ENCODE data around the gene SLC22A1.

SLC22A1 gene

GRCh38 chr6:160203522-160203921 lies 81.9 kb downstream of the SLC22A1 start:
- no peaks in the 10 kb centered on the region for H3K27me3 ChIP-seq (ENCODE audit: insufficient read depth, low read depth)
- no peak overlapping the region for H3K9ac ChIP-seq
- no peak overlapping the region for H2AFZ ChIP-seq (ENCODE audit: low read depth)
- TF ChIP-seq, protein P1, sequence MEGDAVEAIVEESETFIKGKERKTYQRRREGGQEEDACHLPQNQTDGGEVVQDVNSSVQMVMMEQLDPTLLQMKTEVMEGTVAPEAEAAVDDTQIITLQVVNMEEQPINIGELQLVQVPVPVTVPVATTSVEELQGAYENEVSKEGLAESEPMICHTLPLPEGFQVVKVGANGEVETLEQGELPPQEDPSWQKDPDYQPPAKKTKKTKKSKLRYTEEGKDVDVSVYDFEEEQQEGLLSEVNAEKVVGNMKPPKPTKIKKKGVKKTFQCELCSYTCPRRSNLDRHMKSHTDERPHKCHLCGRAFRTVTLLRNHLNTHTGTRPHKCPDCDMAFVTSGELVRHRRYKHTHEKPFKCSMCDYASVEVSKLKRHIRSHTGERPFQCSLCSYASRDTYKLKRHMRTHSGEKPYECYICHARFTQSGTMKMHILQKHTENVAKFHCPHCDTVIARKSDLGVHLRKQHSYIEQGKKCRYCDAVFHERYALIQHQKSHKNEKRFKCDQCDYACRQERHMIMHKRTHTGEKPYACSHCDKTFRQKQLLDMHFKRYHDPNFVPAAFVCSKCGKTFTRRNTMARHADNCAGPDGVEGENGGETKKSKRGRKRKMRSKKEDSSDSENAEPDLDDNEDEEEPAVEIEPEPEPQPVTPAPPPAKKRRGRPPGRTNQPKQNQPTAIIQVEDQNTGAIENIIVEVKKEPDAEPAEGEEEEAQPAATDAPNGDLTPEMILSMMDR (conservative IDR thresholded peaks at IDR 0.05; ENCODE audit: low read depth, low read length), result no peak
- no peaks in the 10 kb centered on the region for H3K36me3 ChIP-seq (ENCODE audit: insufficient read depth)
- no peak overlapping the region for H3K4me3 ChIP-seq (IDR thresholded peaks at IDR 0.05; ENCODE audit: insufficient read depth, low read depth, low read length)
- no peak overlapping the region for H3K4me2 ChIP-seq
- H3K79me2 ChIP-seq (ENCODE audit: insufficient read depth, low read depth), result no peaks in the 10 kb centered on the region
- H3K4me1 ChIP-seq (ENCODE audit: low read depth, poor library complexity, severe bottlenecking), result no peaks in the 10 kb centered on the region
- H4K20me1 ChIP-seq (ENCODE audit: insufficient read depth), result no peaks in the 10 kb centered on the region
- H3K27ac ChIP-seq, result no peak overlapping the region

DNA sequence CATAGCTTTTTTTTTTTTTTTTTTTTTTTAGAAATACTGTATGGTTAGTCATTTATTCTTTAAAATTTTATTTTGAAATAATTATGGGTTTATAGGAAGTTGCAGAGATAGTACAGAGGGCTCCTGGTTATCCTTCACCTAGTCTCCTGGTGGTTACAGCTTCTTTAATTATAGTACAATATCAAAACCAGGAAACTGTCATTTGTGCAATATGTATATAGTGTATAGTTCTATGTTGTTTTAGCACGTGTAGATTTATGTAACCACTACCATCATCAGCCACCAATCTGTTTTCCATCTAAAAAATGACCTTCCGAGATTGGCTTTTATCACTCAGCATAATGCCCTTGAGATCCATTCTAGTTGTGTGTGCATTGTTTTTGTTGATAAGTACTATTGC lies 82.3 kb downstream of the SLC22A1 start:
- Histone ChIP-seq H3K36me3 (ENCODE audit: insufficient read depth) (no peaks in the 10 kb centered on the region), H3K27me3 (ENCODE audit: insufficient read depth, low read depth) (no peaks in the 10 kb centered on the region), H2AFZ (ENCODE audit: low read depth) (no peak overlapping the region), H3K9ac (no peak overlapping the region), H3K4me2 (no peak overlapping the region), H3K79me2 (ENCODE audit: insufficient read depth, low read depth) (no peaks in the 10 kb centered on the region), H3K4me1 (ENCODE audit: low read depth, poor library complexity, severe bottlenecking) (no peaks in the 10 kb centered on the region), H4K20me1 (ENCODE audit: insufficient read depth) (no peaks in the 10 kb centered on the region), H3K27ac (no peak overlapping the region), H3K4me3 (IDR thresholded peaks at IDR 0.05; ENCODE audit: insufficient read depth, low read depth, low read length) (no peak overlapping the region)
- TF ChIP-seq, protein P1 (conservative IDR thresholded peaks at IDR 0.05; ENCODE audit: low read depth, low read length), result no peak

DNA sequence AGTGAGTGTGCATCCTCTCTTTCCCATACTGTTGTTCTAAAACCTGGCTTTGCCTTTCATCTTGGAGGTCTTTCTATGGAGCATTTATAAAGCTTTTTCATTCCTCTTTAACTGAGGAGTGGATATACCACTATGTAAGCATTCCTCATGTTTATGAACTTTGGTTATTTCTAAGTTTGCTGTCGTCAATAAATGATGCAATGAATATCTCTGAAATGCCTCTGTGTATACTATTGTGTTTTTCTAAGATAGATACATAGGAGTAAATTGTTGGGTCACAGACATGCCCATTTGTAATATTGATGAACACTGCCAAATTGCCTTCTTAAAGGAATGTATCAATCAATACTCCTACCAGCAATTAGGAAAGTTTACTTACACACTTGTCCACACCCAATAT lies 83.1 kb downstream of the SLC22A1 start:
- H3K4me1 ChIP-seq (ENCODE audit: low read depth, poor library complexity, severe bottlenecking), result no peaks in the 10 kb centered on the region
- no peak overlapping the region for H3K27ac ChIP-seq
- H3K27me3 ChIP-seq (ENCODE audit: insufficient read depth, low read depth), result no peaks in the 10 kb centered on the region
- no peak overlapping the region for H2AFZ ChIP-seq (ENCODE audit: low read depth)
- no peaks in the 10 kb centered on the region for H3K79me2 ChIP-seq (ENCODE audit: insufficient read depth, low read depth)
- H3K36me3 ChIP-seq (ENCODE audit: insufficient read depth), result no peaks in the 10 kb centered on the region
- no peak overlapping the region for H3K9ac ChIP-seq
- TF ChIP-seq, protein P1 (conservative IDR thresholded peaks at IDR 0.05; ENCODE audit: low read depth, low read length), result no peak
- H3K4me2 ChIP-seq, result no peak overlapping the region
- H3K4me3 ChIP-seq (IDR thresholded peaks at IDR 0.05; ENCODE audit: insufficient read depth, low read depth, low read length), result no peak overlapping the region
- H4K20me1 ChIP-seq (ENCODE audit: insufficient read depth), result no peaks in the 10 kb centered on the region

DNA sequence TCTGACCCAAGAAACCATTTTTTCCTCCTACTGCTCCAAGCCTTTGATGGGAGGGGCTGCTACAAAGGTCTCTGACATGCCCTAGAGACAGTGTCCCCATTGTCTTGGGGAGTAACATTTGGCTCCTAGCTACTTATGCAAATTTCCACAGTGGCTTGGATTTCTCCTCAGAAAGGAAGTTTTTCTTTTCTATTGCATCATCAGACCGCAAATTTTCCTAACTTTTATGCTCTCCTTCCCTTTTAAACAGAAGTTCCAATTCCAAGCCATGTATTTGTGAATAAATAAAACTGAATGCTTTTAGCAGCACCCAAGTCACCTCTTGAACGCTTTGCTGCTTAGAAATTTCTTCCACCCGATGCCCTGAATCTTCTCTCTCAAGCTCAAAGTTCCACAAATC lies 86.0 kb downstream of the SLC22A1 start:
- Histone ChIP-seq H3K36me3 (ENCODE audit: insufficient read depth) (no peaks in the 10 kb centered on the region), H3K4me2 (no peak overlapping the region), H3K27me3 (ENCODE audit: insufficient read depth, low read depth) (no peaks in the 10 kb centered on the region), H3K4me3 (IDR thresholded peaks at IDR 0.05; ENCODE audit: insufficient read depth, low read depth, low read length) (no peak overlapping the region), H4K20me1 (ENCODE audit: insufficient read depth) (no peaks in the 10 kb centered on the region), H3K9ac (no peak overlapping the region), H3K79me2 (ENCODE audit: insufficient read depth, low read depth) (no peaks in the 10 kb centered on the region), H3K27ac (no peak overlapping the region), H3K4me1 (ENCODE audit: low read depth, poor library complexity, severe bottlenecking) (no peaks in the 10 kb centered on the region), H2AFZ (ENCODE audit: low read depth) (no peak overlapping the region)
- TF ChIP-seq, protein P1 (conservative IDR thresholded peaks at IDR 0.05; ENCODE audit: low read depth, low read length), result no peak
